A673 (cell line): ENCODE results near the gene NFATC1. TPM values are rescaled to one million over a fixed set of nuclear protein-coding genes. Genes with fewer than 3 reads are reported as not detected.

Source experiments
- BruUV-seq: library from RNA; stranded (reverse); fragments of 400-500 nt; replicated peaks from 2 replicates; lab custom pipeline; 2021; lab: Mats Ljungman, UMichigan
- CTCF ChIA-PET: fragments of 300-600 bp; sonication (Branson Sonifier 250); formaldehyde crosslinking; loops from one replicate; lab custom pipeline; 2022; ENCODE audit warnings: antibody characterized with exemption; lab: Charles Lee
- POLR2A ChIA-PET: fragments of 300-600 bp; sonication (Branson Sonifier 250); formaldehyde crosslinking; loops from one replicate; lab custom pipeline; 2022; ENCODE audit warnings: antibody characterized with exemption; ENCODE audit not compliant: low non-redundant PET; lab: Charles Lee
- DNase-seq: peaks from one replicate; pipeline ENCODE4 v3.0.0-alpha.2; 2015; ENCODE audit warnings: low spot score
- H3K27ac ChIP-seq: fragments of 200-600 bp; sonication (generic); 2 replicates; pipeline ENCODE4 v1.5.1; 2016; ENCODE audit warnings: mixed run types, low read depth, mild to moderate bottlenecking, mixed read lengths, antibody characterized with exemption, low read length; ENCODE audit not compliant: poor library complexity, severe bottlenecking
- H3K27me3 ChIP-seq: fragments of 200-600 bp; sonication (generic); replicated peaks from 2 replicates; pipeline ENCODE4 v1.6.1; 2017; ENCODE audit warnings: mixed run types, low read depth, mild to moderate bottlenecking, mixed read lengths, antibody characterized with exemption, low read length; ENCODE audit not compliant: insufficient read depth, poor library complexity
- H3K36me3 ChIP-seq: fragments of 200-600 bp; sonication (generic); 2 replicates; pipeline ENCODE4 v1.6.1; 2016; ENCODE audit warnings: mixed run types, mild to moderate bottlenecking, mixed read lengths, antibody characterized with exemption, low read length; ENCODE audit not compliant: insufficient read depth, poor library complexity, severe bottlenecking
- H3K4me1 ChIP-seq: fragments of 200-600 bp; sonication (generic); 2 replicates; pipeline ENCODE4 v1.6.1; 2017; ENCODE audit warnings: mixed run types, mild to moderate bottlenecking, mixed read lengths, antibody characterized with exemption, low read length; ENCODE audit not compliant: insufficient read depth, poor library complexity, severe bottlenecking
- H3K4me3 ChIP-seq: fragments of 200-600 bp; sonication (generic); 2 replicates; pipeline ENCODE4 v1.5.1; 2016; ENCODE audit warnings: low read depth, mixed run types, mild to moderate bottlenecking, mixed read lengths, low read length; ENCODE audit not compliant: poor library complexity, severe bottlenecking
- H3K9me3 ChIP-seq: fragments of 200-600 bp; sonication (generic); 2 replicates; pipeline ENCODE4 v1.6.1; 2016; ENCODE audit warnings: mixed run types, low read depth, mild to moderate bottlenecking, mixed read lengths, antibody characterized with exemption, low read length; ENCODE audit not compliant: poor library complexity, severe bottlenecking
- CTCF ChIP-seq: fragments of 300-800, 200-600 bp; sonication (generic); conservative IDR thresholded peaks from 2 replicates; pipeline ENCODE4 v1.5.1; 2017; ENCODE audit warnings: low read depth, mild to moderate bottlenecking, antibody characterized with exemption, low read length, moderate library complexity, mixed read lengths
- EZH2 ChIP-seq: fragments of 200-600 bp; sonication (generic); IDR thresholded peaks from 2 replicates; pipeline ENCODE4 v1.6.1; 2017; ENCODE audit warnings: borderline replicate concordance, low read depth, mild to moderate bottlenecking, mixed read lengths, antibody characterized with exemption, low read length; ENCODE audit not compliant: poor library complexity, severe bottlenecking
- intact Hi-C: fragments of 100-400 bp; cut with micrococcal nuclease; formaldehyde crosslinking; loops from one replicate; pipeline ENCODE4 v1.10.0; 2022; ENCODE audit not compliant: unreplicated experiment
- total RNA-seq: library from RNA; stranded (reverse); gene quantifications from 2 replicates; pipeline ENCODE4 v1.2.3, GENCODE V29; 2021

NFATC1 gene
- total RNA-seq, 1 experiment from 2014 or later = 10.4 TPM

- BruUV-seq = no TSS peak
- Histone ChIP-seq H3K27me3 (no peaks in the 10 kb centered on the region), H3K9me3 (no peaks in the 10 kb centered on the region), H3K27ac (no peak overlapping the region), H3K36me3 (no peaks in the 10 kb centered on the region), H3K4me1 (peaks cover 1% of the 10 kb centered on the region), H3K4me3 (no peak overlapping the region)
- TF ChIP-seq EZH2 = no peak
- DNase-seq = no peak
- intact Hi-C loops = no loop called here
- ChIA-PET POLR2A (no interaction called here), CTCF (no interaction called here)
Measured at GRCh38 chr18:79388043-79388442, 7.7 kb upstream of the NFATC1 start.

GRCh38 chr18:79389689-79390088 is 6.0 kb upstream of the NFATC1 start:
- no peak for TF ChIP-seq EZH2
- intact Hi-C loops = loop anchor here (10.0 kb wide), 1 partner anchor 645 kb away; the partner anchor contains the start of gene RBFA
- POLR2A ChIA-PET = no interaction called here

GRCh38 chr18:79392226-79392625 is 3.5 kb upstream of the NFATC1 start:
- H3K27ac ChIP-seq = no peak overlapping the region
- H3K9me3 ChIP-seq = no peaks in the 10 kb centered on the region
- H3K27me3 ChIP-seq = no peaks in the 10 kb centered on the region
- TF ChIP-seq CTCF (no peak), EZH2 (no peak)
- no peak for DNase-seq
- ChIA-PET CTCF (no interaction called here), POLR2A (no interaction called here)
- H3K36me3 ChIP-seq = no peaks in the 10 kb centered on the region
- no TSS peak for BruUV-seq
- intact Hi-C loops = loop anchor here (10.0 kb wide), 1 partner anchor 643 kb away; the partner anchor contains the start of gene RBFA
- no peak overlapping the region for H3K4me3 ChIP-seq
- peaks cover 16% of the 10 kb centered on the region for H3K4me1 ChIP-seq

More at GRCh38 chr18:79389689-79390088, 6.0 kb upstream of the NFATC1 start:
- Histone ChIP-seq H3K27me3 (no peaks in the 10 kb centered on the region), H3K9me3 (no peaks in the 10 kb centered on the region), H3K4me3 (no peak overlapping the region), H3K4me1 (peaks cover 11% of the 10 kb centered on the region), H3K27ac (no peak overlapping the region), H3K36me3 (no peaks in the 10 kb centered on the region)
- DNase-seq = no peak
- no TSS peak for BruUV-seq
- CTCF ChIA-PET = no interaction called here

- BruUV-seq = no TSS peak
Measured at GRCh38 chr18:79393181-79393634, 2.5 kb upstream of the NFATC1 start.

More at GRCh38 chr18:79393181-79393634, 2.5 kb upstream of the NFATC1 start:
- ChIA-PET POLR2A (no interaction called here), CTCF (interaction anchor here (0.6 to 1.1 kb wide), 2 partner anchors 9 to 12 kb away, joined by 3 read pairs; no protein-coding TSS in a partner anchor)
- Histone ChIP-seq H3K36me3 (no peaks in the 10 kb centered on the region), H3K4me1 (peaks cover 16% of the 10 kb centered on the region), H3K4me3 (peak overlapping the region; percentile 53), H3K27me3 (no peaks in the 10 kb centered on the region), H3K9me3 (no peaks in the 10 kb centered on the region), H3K27ac (peak overlapping the region; percentile 58)
- no peak for DNase-seq
- intact Hi-C loops = loop anchor here (10.0 kb wide), 1 partner anchor 642 kb away; the partner anchor contains the start of gene RBFA
- no peak for TF ChIP-seq CTCF
